ENCODE data around the gene RHAG. TPM values are rescaled to one million over a fixed set of nuclear protein-coding genes. Genes with fewer than 3 reads are reported as not detected.

The RHAG gene
- 0.05 to 0.07 TPM in 2 of 5 replicates, not detected in the others for total RNA-seq (2022; extraction: Qiagen RNA extraction; ENCODE audit: low read depth)

DNA sequence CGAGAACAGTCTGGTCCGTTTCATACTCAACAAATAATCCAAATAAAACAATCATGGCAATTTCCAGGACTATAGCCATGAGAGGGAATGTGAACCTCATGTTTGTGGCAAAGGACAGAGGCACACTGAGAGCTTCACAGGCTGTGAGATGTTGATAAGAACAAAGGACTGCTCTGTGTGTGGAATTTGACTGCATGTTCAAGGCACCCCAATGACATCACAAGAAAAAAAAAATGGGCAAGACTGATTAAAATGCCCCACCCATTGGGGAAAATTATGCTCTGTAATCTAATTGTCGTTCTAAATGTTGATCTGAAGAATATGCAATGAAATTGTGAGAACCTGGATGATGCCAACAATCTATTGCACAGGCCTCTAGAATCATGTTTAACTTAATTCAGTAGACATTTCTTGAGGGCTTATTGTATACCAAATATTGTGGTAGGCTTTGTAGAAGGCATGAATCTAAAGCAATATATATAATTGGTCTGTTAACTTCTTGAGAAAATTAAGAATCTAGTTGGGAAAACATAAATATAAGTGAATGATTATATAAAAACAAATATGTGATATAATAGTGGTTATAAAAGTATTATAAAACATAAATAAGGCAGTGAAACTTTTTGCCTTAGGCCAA is at the start of gene RHAG:
RHAG (minus strand) TSS at position 127 of the 637 bp plus-strand sequence; CDS start at position 100, 27 bp downstream.

Other genes with a start within 250 kb of the RHAG start
- gene MMUT, start 173.6 kb downstream of the RHAG start, total RNA-seq (2022; extraction: Qiagen RNA extraction; ENCODE audit: low read depth), result 4.9 to 7.9 TPM (median 5.9 TPM) in 5 replicates
- gene CENPQ, start 173.5 kb downstream of the RHAG start, total RNA-seq (2022; extraction: Qiagen RNA extraction; ENCODE audit: low read depth), result 6.6 to 9.9 TPM (median 8.0 TPM) in 5 replicates
- not detected in 5 replicates for gene GLYATL3, start 136.9 kb downstream of the RHAG start, total RNA-seq (2022; extraction: Qiagen RNA extraction; ENCODE audit: low read depth)
- gene C6orf141, start 86.2 kb downstream of the RHAG start, total RNA-seq (2022; extraction: Qiagen RNA extraction; ENCODE audit: low read depth), result 21.2 to 29.9 TPM (median 24.9 TPM) in 5 replicates
- gene CRISP2, start 76.7 kb upstream of the RHAG start, total RNA-seq (2022; extraction: Qiagen RNA extraction; ENCODE audit: low read depth), result not detected in 5 replicates
- gene CRISP3, start 107.5 kb upstream of the RHAG start, total RNA-seq (2022; extraction: Qiagen RNA extraction; ENCODE audit: low read depth), result not detected in 5 replicates
- not detected in 5 replicates for gene PGK2, start 150.4 kb upstream of the RHAG start, total RNA-seq (2022; extraction: Qiagen RNA extraction; ENCODE audit: low read depth)
- gene CRISP1, start 229.7 kb upstream of the RHAG start, total RNA-seq (2022; extraction: Qiagen RNA extraction; ENCODE audit: low read depth), result not detected in 5 replicates

All from A549 treated with DMSO at 1 μM for 4 hours (cell line).